HL-60 (cell line): ENCODE results near the gene RELN.

Source experiments
- DNase-seq, 2 experiments: peaks; one replicate each; pipeline ENCODE4 v3.0.0-alpha.2; 2010 to 2020; ENCODE audit warnings: low read depth in 1 of 2, low spot score in 1 of 2
- H3K27ac ChIP-seq: fragments of 250-450 bp; sonication (Bioruptor Pico); replicated peaks from 2 replicates; pipeline ENCODE4 v1.5.1; 2020; ENCODE audit warnings: mild to moderate bottlenecking, moderate library complexity
- H3K27me3 ChIP-seq: fragments of 250-450 bp; sonication (Bioruptor Pico); 2 replicates; pipeline ENCODE4 v1.5.1; 2021; ENCODE audit warnings: mild to moderate bottlenecking, moderate library complexity; ENCODE audit not compliant: insufficient read depth, poor library complexity, severe bottlenecking
- H3K4me3 ChIP-seq: replicated peaks from 2 replicates; pipeline ENCODE4 v1.5.1; 2011; ENCODE audit warnings: mild to moderate bottlenecking, control low read depth, low read length; ENCODE audit not compliant: insufficient read depth
- GABPA ChIP-seq: IDR thresholded peaks from 2 replicates; pipeline ENCODE4 v1.6.1; 2012; ENCODE audit warnings: low read depth
- POLR2AphosphoS5 ChIP-seq: IDR thresholded peaks from 2 replicates; pipeline ENCODE4 v1.6.1; 2012; ENCODE audit warnings: low read depth
- REST ChIP-seq: IDR thresholded peaks from 2 replicates; pipeline ENCODE4 v1.6.1; 2012; ENCODE audit warnings: low read depth; ENCODE audit not compliant: insufficient replicate concordance
- SPI1 ChIP-seq: IDR thresholded peaks from 2 replicates; pipeline ENCODE4 v1.6.1; 2012; ENCODE audit warnings: low read depth, mild to moderate bottlenecking, borderline replicate concordance
- TF ChIP-seq, protein P1 (sequence below): IDR thresholded peaks from one replicate; pipeline ENCODE4 v1.5.1; 2011; ENCODE audit warnings: low read length, control low read depth, inconsistent platforms; ENCODE audit not compliant: insufficient read depth

RELN gene

GRCh38 chr7:103690242-103690974 lies 299.1 kb downstream of the RELN start:
- Histone ChIP-seq H3K27ac (no peak overlapping the region), H3K4me3 (no peak overlapping the region), H3K27me3 (no peaks in the 10 kb centered on the region)
- DNase-seq, result no peak
- TF ChIP-seq SPI1 (no peak), REST (no peak), GABPA (no peak), POLR2AphosphoS5 (no peak)
- TF ChIP-seq, protein P1, sequence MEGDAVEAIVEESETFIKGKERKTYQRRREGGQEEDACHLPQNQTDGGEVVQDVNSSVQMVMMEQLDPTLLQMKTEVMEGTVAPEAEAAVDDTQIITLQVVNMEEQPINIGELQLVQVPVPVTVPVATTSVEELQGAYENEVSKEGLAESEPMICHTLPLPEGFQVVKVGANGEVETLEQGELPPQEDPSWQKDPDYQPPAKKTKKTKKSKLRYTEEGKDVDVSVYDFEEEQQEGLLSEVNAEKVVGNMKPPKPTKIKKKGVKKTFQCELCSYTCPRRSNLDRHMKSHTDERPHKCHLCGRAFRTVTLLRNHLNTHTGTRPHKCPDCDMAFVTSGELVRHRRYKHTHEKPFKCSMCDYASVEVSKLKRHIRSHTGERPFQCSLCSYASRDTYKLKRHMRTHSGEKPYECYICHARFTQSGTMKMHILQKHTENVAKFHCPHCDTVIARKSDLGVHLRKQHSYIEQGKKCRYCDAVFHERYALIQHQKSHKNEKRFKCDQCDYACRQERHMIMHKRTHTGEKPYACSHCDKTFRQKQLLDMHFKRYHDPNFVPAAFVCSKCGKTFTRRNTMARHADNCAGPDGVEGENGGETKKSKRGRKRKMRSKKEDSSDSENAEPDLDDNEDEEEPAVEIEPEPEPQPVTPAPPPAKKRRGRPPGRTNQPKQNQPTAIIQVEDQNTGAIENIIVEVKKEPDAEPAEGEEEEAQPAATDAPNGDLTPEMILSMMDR, result no peak

DNA sequence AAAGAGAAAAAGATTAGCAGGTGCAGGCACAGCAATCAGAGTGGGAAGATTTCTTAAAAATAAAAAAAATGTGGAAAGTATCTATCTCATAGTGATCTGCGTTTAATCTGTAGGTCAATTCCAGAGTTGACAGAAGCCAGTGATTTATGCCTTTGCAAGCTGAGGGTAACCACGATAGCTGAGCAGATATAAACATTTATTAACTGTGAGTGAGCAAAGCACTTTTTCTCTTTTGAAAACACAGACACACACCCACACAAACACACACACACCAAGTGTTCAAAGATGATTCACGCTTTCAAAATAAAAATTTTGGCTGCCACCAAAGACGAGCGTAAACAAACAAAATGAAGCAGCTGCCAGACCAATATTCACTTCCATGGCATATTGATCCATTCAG lies 300.2 kb downstream of the RELN start:
- DNase-seq, result no peak
- H3K27me3 ChIP-seq, result no peaks in the 10 kb centered on the region
- no peak overlapping the region for H3K27ac ChIP-seq
- no peak for TF ChIP-seq REST
- no peak for TF ChIP-seq SPI1
- no peak for TF ChIP-seq GABPA
- TF ChIP-seq POLR2AphosphoS5, result no peak
- TF ChIP-seq, protein P1, result no peak
- no peak overlapping the region for H3K4me3 ChIP-seq

- TF ChIP-seq POLR2AphosphoS5 (no peak), GABPA (no peak), REST (no peak), SPI1 (no peak)
- TF ChIP-seq, protein P1, result no peak
- no peak for DNase-seq
- H3K27ac ChIP-seq, result no peak overlapping the region
- H3K4me3 ChIP-seq, result no peak overlapping the region
- H3K27me3 ChIP-seq, result no peaks in the 10 kb centered on the region
These were observed 301.5 kb downstream of the RELN start for GRCh38 chr7:103687951-103688350.
